ENCODE data around the gene CDC73. TPM values are rescaled to one million over a fixed set of nuclear protein-coding genes. Genes with fewer than 3 reads are reported as not detected.

CDC73 gene
- total RNA-seq, 4 donors from 2014 or later, result 44.6 to 70.0 (median 50.5) TPM

GRCh38 chr1:193118194-193118593, 3.6 kb upstream of the CDC73 start:
- intact Hi-C loops (cut with DNase I), result no loop called here
- TF ChIP-seq POLR2A (IDR thresholded peaks at IDR 0.05), result no peak
- TF ChIP-seq, protein P1, sequence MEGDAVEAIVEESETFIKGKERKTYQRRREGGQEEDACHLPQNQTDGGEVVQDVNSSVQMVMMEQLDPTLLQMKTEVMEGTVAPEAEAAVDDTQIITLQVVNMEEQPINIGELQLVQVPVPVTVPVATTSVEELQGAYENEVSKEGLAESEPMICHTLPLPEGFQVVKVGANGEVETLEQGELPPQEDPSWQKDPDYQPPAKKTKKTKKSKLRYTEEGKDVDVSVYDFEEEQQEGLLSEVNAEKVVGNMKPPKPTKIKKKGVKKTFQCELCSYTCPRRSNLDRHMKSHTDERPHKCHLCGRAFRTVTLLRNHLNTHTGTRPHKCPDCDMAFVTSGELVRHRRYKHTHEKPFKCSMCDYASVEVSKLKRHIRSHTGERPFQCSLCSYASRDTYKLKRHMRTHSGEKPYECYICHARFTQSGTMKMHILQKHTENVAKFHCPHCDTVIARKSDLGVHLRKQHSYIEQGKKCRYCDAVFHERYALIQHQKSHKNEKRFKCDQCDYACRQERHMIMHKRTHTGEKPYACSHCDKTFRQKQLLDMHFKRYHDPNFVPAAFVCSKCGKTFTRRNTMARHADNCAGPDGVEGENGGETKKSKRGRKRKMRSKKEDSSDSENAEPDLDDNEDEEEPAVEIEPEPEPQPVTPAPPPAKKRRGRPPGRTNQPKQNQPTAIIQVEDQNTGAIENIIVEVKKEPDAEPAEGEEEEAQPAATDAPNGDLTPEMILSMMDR (IDR thresholded peaks at IDR 0.05), result no peak
- H3K4me1 ChIP-seq, result peaks cover 10 to 13% of the 10 kb centered on the region in 2 donors
- H3K27me3 ChIP-seq, result no peaks in the 10 kb centered on the region
- WGBS, 2 donors, result 88 to 92% methylated on average over 3 of the region's 3 CpGs
- no peaks in the 10 kb centered on the region for H3K36me3 ChIP-seq
- H3K4me3 ChIP-seq (replicated peaks in 1 of 3), result no peak overlapping the region
- H3K9me3 ChIP-seq, result no peaks in the 10 kb centered on the region
- no peak for DNase-seq
- H3K27ac ChIP-seq, result no peak overlapping the region

DNA sequence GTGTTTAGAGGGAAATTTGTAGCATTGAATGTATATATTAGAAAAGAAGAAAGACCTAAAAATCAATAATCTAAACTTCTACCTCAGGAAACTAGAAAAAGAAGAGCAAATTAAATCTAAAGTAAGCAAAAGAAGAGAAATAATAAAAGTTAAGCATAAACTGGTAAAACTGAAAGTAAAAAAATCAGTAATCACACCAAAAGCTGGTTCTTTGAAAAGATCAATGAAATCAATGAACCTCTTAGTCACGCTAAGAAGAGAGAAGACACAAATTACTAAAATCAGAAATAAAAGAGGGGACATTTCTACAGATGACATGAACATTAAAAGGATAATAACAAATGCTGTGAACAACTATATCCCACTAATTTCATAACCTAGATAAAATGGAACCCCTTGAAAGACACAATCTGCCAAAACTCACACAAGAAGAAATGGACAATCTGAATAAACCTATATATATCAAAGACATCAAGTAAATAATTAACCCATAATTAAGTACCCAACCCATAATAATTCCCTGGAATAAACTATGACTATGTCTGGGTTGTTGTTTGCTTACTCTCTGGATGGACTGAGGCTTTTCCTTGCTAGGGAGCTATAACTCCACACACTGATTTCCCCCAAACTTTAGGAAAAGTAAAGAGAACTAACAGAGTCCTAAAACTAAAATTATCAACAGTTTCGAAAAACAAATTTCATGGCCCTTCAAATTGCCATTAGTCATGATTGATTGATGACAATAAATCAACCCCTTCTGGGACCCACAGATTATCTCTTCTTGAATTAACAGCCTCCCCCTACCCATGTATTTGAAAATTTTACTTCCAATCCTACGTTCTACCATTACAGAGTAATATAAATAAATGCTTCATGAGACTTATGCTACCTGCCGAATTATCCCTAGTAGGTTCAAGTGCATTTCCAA, 2.8 kb upstream of the CDC73 start:
- Histone ChIP-seq H3K36me3 (no peaks in the 10 kb centered on the region), H3K4me3 (replicated peaks in 1 of 3) (no peak overlapping the region), H3K9me3 (no peaks in the 10 kb centered on the region), H3K27ac (no peak overlapping the region), H3K27me3 (no peaks in the 10 kb centered on the region), H3K4me1 (peaks cover 18 to 19% of the 10 kb centered on the region in 2 donors)
- DNase-seq, result no peak
- no peak for TF ChIP-seq POLR2A (IDR thresholded peaks at IDR 0.05)
- TF ChIP-seq, protein P1 (IDR thresholded peaks at IDR 0.05), result no peak
- 89 to 92% methylated on average over 4 of the region's 4 CpGs for WGBS, 2 donors
- intact Hi-C loops (cut with DNase I), result no loop called here

- TF ChIP-seq, protein P1 (IDR thresholded peaks at IDR 0.05), result no peak
- no peak for TF ChIP-seq POLR2A (IDR thresholded peaks at IDR 0.05)
- Histone ChIP-seq H3K27ac (no peak overlapping the region), H3K27me3 (no peaks in the 10 kb centered on the region), H3K9me3 (no peaks in the 10 kb centered on the region), H3K4me1 (peaks cover 17 to 21% of the 10 kb centered on the region in 2 donors), H3K4me3 (replicated peaks in 1 of 3) (no peak overlapping the region), H3K36me3 (peaks cover 5 to 7% of the 10 kb centered on the region in 2 donors)
- DNase-seq, result no peak
- WGBS, 2 donors, result 71% methylated on average over 6 of the region's 6 CpGs
- intact Hi-C loops (cut with DNase I), result no loop called here
Observed at GRCh38 chr1:193120604-193121166, 1.1 kb upstream of the CDC73 start.

- Histone ChIP-seq H3K27me3 (no peaks in the 10 kb centered on the region), H3K36me3 (peaks cover 5 to 7% of the 10 kb centered on the region in 2 donors), H3K4me3 (replicated peaks in 1 of 3) (no peak overlapping the region), H3K27ac (no peak overlapping the region), H3K4me1 (peaks cover 14 to 21% of the 10 kb centered on the region in 2 donors), H3K9me3 (no peaks in the 10 kb centered on the region)
- intact Hi-C loops (cut with DNase I), result no loop called here
- no peak for DNase-seq
- no peak for TF ChIP-seq POLR2A (IDR thresholded peaks at IDR 0.05)
- TF ChIP-seq, protein P1 (IDR thresholded peaks at IDR 0.05), result no peak
Observed at GRCh38 chr1:193123751-193124150, 1.9 kb downstream of the CDC73 start.

DNA sequence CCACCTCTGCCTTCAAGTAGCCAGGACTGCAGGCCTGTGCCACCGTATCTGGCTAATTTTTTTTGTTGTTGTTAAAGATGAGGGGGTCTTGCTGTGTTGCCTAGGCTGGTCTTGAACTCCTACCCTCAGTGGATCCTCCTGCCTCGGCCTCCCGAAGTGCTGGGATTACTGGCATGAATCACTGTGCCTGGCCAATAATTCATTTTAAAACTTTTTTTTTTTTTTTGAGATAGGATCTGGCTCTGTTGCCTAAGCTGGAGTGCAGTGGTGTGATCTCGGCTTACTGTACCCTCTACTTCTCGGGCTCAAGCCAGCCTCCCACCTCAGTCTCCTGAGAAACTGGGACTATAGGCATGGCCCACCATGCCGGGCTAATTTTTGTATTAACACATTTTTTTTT, 3.5 kb downstream of the CDC73 start:
- no peak overlapping the region for H3K4me3 ChIP-seq (replicated peaks in 1 of 3)

More for the DNA sequence above, 3.5 kb downstream of the CDC73 start:
- H3K27me3 ChIP-seq, result no peaks in the 10 kb centered on the region
- peaks cover 14 to 21% of the 10 kb centered on the region in 2 donors for H3K4me1 ChIP-seq
- no peak overlapping the region for H3K27ac ChIP-seq
- no peaks in the 10 kb centered on the region for H3K9me3 ChIP-seq
- DNase-seq, result no peak
- peaks cover 7 to 9% of the 10 kb centered on the region in 2 donors for H3K36me3 ChIP-seq
- no peak for TF ChIP-seq POLR2A (IDR thresholded peaks at IDR 0.05)
- TF ChIP-seq, protein P1 (IDR thresholded peaks at IDR 0.05), result no peak
- intact Hi-C loops (cut with DNase I), result no loop called here
- 93 to 95% methylated on average over 6 of the region's 6 CpGs for WGBS, 2 donors
